K562 (cell line): ENCODE measurements around the gene ARHGAP23. TPM values are rescaled to one million over a fixed set of nuclear protein-coding genes. Genes with fewer than 3 reads are reported as not detected.

Source experiments
- ATF6 ChIP-seq: sonication (generic); formaldehyde crosslinking; IDR thresholded peaks from 2 replicates; pipeline ENCODE4 v1.4.0; 2020; ENCODE audit warnings: mild to moderate bottlenecking, missing genetic modification reagents
- CREB3 ChIP-seq: fragments of 450-650 bp; conservative IDR thresholded peaks from 2 replicates; pipeline ENCODE4 v1.6.1; 2016; ENCODE audit warnings: missing genetic modification characterization, low read depth, mild to moderate bottlenecking, missing compliant biosample characterization, moderate library complexity
- CREM ChIP-seq: IDR thresholded peaks from 2 replicates; pipeline ENCODE4 v1.6.1; 2014; ENCODE audit warnings: antibody characterized with exemption, low read depth
- IRF9 ChIP-seq: fragments of 450-650 bp; IDR thresholded peaks from 2 replicates; pipeline ENCODE4 v1.6.1; 2016; ENCODE audit warnings: missing biosample characterization, missing genetic modification characterization
- KDM1A ChIP-seq, 2 experiments: fragments of 450-650 bp; IDR thresholded peaks; 2 replicates each; pipeline ENCODE4 v1.6.1; 2016; ENCODE audit warnings: mild to moderate bottlenecking in 2 of 2
- PHTF2 ChIP-seq: fragments of 250-450 bp; sonication (Bioruptor Pico); IDR thresholded peaks from 2 replicates; pipeline ENCODE4 v1.5.0; 2021; ENCODE audit warnings: mild to moderate bottlenecking
- PKNOX1 ChIP-seq: fragments of 450-650 bp; IDR thresholded peaks from 2 replicates; pipeline ENCODE4 v1.6.1; 2016
- POLR2G ChIP-seq: fragments of 200-400 bp; formaldehyde crosslinking; IDR thresholded peaks from 2 replicates; pipeline ENCODE4 v1.6.1; 2017; ENCODE audit warnings: low read depth, mild to moderate bottlenecking, antibody characterized with exemption, low read length, moderate library complexity
- SIX5 ChIP-seq, 2 experiments: IDR thresholded peaks; 2 replicates each; pipeline ENCODE4 v1.6.1; 2011; ENCODE audit warnings: low read length in 2 of 2, borderline replicate concordance in 1 of 2, low read depth in 1 of 2, mild to moderate bottlenecking in 1 of 2, moderate library complexity in 1 of 2; ENCODE audit not compliant: insufficient read depth in 1 of 2
- TCF7 ChIP-seq: sonication (generic); IDR thresholded peaks from 2 replicates; pipeline ENCODE4 v1.6.1; 2016; ENCODE audit warnings: antibody characterized with exemption, borderline replicate concordance
- TEAD2 ChIP-seq: fragments of 450-650 bp; IDR thresholded peaks from 2 replicates; pipeline ENCODE4 v1.6.1; 2016; ENCODE audit warnings: missing genetic modification characterization, control low read depth, missing compliant biosample characterization
- TFAM ChIP-seq: fragments of 250-450 bp; sonication (Bioruptor Pico); conservative IDR thresholded peaks from 2 replicates; pipeline ENCODE4 v1.5.0; 2021; ENCODE audit warnings: mild to moderate bottlenecking, moderate library complexity
- TFAP4 ChIP-seq: sonication (generic); formaldehyde crosslinking; IDR thresholded peaks from 2 replicates; pipeline ENCODE4 v1.8.0; 2022; ENCODE audit warnings: missing genetic modification reagents, mild to moderate bottlenecking, moderate library complexity, borderline replicate concordance
- THRB ChIP-seq: fragments of 450-650 bp; formaldehyde crosslinking; conservative IDR thresholded peaks from 2 replicates; pipeline ENCODE4 v1.4.0; 2022; ENCODE audit warnings: mild to moderate bottlenecking, missing genetic modification characterization
- XRCC4 ChIP-seq: IDR thresholded peaks from one replicate; pipeline ENCODE4 v1.6.1; 2011; ENCODE audit not compliant: insufficient read depth, insufficient read length; ENCODE audit errors: extremely low read depth
- ZNF140 ChIP-seq: fragments of 250-450 bp; sonication (Bioruptor Pico); IDR thresholded peaks from 2 replicates; pipeline ENCODE4 v1.8.0; 2021; ENCODE audit warnings: moderate library complexity, mild to moderate bottlenecking, inconsistent platforms
- ZNF197 ChIP-seq: fragments of 200-800 bp; sonication (Bioruptor generic); IDR thresholded peaks from 2 replicates; pipeline ENCODE4 v1.6.1; 2016; ENCODE audit warnings: low read depth, missing genetic modification characterization, missing compliant biosample characterization
- ZNF311 ChIP-seq: fragments of 250-450 bp; sonication (Bioruptor Pico); IDR thresholded peaks from 2 replicates; pipeline ENCODE4 v1.4.0; 2020; ENCODE audit warnings: mild to moderate bottlenecking, moderate library complexity
- polyA plus RNA-seq, 8 experiments: library from polyadenylated mRNA; depleted of rRNA in 4 of 8; stranded (reverse) in 5 of 8; unstranded in 3 of 8; fragments of >200 nt; fragmentation: Nextera tagmentation in 2 of 8; fragmentation: Illumina TruSeq in 1 of 8; extraction: Ambion mirVana in 2 of 8; extraction: Trizol in 1 of 8; gene quantifications; 2 replicates each; pipeline versions ENCODE4 v1.2.1 to v1.2.3, GENCODE V29; 2011 to 2014; ENCODE audit warnings: inconsistent platforms in 1 of 8, missing spikeins in 1 of 8
- total RNA-seq, 7 experiments: library from RNA; depleted of rRNA in 6 of 7; stranded (reverse); fragments of >200 nt in 6 of 7; fragmentation: Illumina TruSeq in 2 of 7; extraction: Trizol in 2 of 7; gene quantifications; 2 replicates each; pipeline versions ENCODE4 v1.2.1 to v1.2.3, GENCODE V29; 2011 to 2021; ENCODE audit warnings: low replicate concordance in 1 of 7

Gene ARHGAP23
- total and polyA plus RNA-seq, 9 of the 15 experiments (the other 6 are each of a cell fraction or from before 2014, with no cell fraction given), result 0.01 to 2.7 (median 0.70) TPM

GRCh38 chr17:38415250-38416194, 12.7 kb upstream of the ARHGAP23 start (continued):
- TF ChIP-seq IRF9 (tag) (peak; percentile 90), TCF7 (no peak), PHTF2 (no peak), ATF6 (CRISPR knock-in tag) (no peak), SIX5 (IDR thresholded peaks at IDR 0.05; ENCODE audit: borderline replicate concordance in 1 of 2, insufficient read depth in 1 of 2, low read depth in 1 of 2, low read length in 2 of 2) (no peak), TFAP4 (peak; percentile 31; the same call in 1 of the 2 replicates), KDM1A (IDR thresholded peaks at IDR 0.05) (no peak), TEAD2 (tag) (no peak), TFAM (CRISPR knock-in tag) (no peak), ZNF140 (CRISPR knock-in tag) (no peak), POLR2G (peak; percentile 84), CREB3 (tag) (no peak), CREM (no peak), XRCC4 (no peak), PKNOX1 (peak; percentile 74), THRB (0 out of 2 replicates have a peak, but pooled peaks have one; percentile 13), ZNF197 (CRISPR knock-in tag) (0 out of 2 replicates have a peak, but pooled peaks have one; percentile 37), ZNF311 (CRISPR knock-in tag) (peak; percentile 83; the same call in 1 of the 2 replicates)
